H1 (cell line): Measurements from ENCODE around the gene ULK3. TPM values are rescaled to one million over a fixed set of nuclear protein-coding genes. Genes with fewer than 3 reads are reported as not detected.

ENCODE experiments used
- CBX5 ChIP-seq: fragments of 300-800, 300-1000 bp; sonication (generic); IDR thresholded peaks from 2 replicates; pipeline ENCODE4 v1.7.1; 2016; ENCODE audit warnings: antibody characterized with exemption, low read length, low read depth
- CHD2 ChIP-seq: IDR thresholded peaks from 2 replicates; pipeline ENCODE4 v1.6.1; 2012; ENCODE audit warnings: low read length, improper control_type of control experiment
- JUND ChIP-seq: IDR thresholded peaks from 2 replicates; pipeline ENCODE4 v1.6.1; 2011; ENCODE audit warnings: mild to moderate bottlenecking, improper control_type of control experiment, low read length
- POLR2A ChIP-seq, 2 experiments: IDR thresholded peaks; 1 replicate in 1 of 2; 2 replicates in 1 of 2; pipeline ENCODE4 v1.6.1; 2011; ENCODE audit warnings: low read depth in 2 of 2, low read length in 2 of 2, mild to moderate bottlenecking in 2 of 2; ENCODE audit errors: control extremely low read depth in 1 of 2
- TBP ChIP-seq: IDR thresholded peaks from 2 replicates; pipeline ENCODE4 v1.6.1; 2011; ENCODE audit warnings: low read depth, low read length, improper control_type of control experiment
- ZNF274 ChIP-seq: IDR thresholded peaks from 2 replicates; pipeline ENCODE4 v1.7.0; 2012; ENCODE audit warnings: low read length, borderline replicate concordance; ENCODE audit errors: extremely low read depth
- polyA plus RNA-seq, 7 experiments: library from polyadenylated mRNA; depleted of rRNA in 3 of 7; stranded (reverse) in 5 of 7; unstranded in 2 of 7; fragments of >200 nt in 5 of 7; fragments of 200-250 nt in 2 of 7; gene quantifications; 1 replicate in 5 of 7; 2 replicates in 1 of 7; 4 replicates in 1 of 7; pipeline versions ENCODE4 v1.2.1 to v1.2.3, GENCODE V29; 2011 to 2013; ENCODE audit warnings: missing spikeins in 2 of 7, mixed read lengths in 2 of 7
- total RNA-seq: library from RNA; stranded (reverse); fragmentation: NEBNext Ultra II Directional; extraction: Animal tissue kit (Norgen Biotek cat#: 25700); gene quantifications from 2 replicates; pipeline ENCODE4 v1.2.1, GENCODE V29; 2021

Gene ULK3
- total and polyA plus RNA-seq, 2 of the 8 experiments (the other 6 are each of a cell fraction or from before 2014, with no cell fraction given): 27.1 to 34.4 TPM

DNA sequence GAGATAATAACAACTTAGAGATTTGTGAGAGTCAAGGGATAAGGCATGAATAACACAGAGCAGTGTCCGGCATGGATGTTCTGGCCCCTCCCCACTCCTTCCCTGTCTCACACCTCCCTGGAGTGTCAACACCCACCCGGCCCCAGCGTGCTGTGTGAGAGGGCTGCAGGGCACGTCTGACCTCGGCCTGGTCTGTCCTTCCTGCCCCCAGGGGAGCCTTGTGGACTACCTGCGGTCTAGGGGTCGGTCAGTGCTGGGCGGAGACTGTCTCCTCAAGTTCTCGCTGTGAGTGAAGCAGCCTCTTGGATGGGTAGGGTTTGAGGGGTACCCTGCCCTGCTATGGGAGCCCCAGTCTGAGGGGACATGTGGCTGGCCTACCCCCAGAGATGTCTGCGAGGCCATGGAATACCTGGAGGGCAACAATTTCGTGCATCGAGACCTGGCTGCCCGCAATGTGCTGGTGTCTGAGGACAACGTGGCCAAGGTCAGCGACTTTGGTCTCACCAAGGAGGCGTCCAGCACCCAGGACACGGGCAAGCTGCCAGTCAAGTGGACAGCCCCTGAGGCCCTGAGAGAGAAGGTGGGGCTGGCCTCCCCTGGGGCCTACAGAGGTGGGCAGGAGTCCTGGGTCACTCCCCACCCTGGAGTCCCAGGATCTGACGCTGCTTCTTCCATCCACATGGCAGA lies 41.5 kb downstream of the ULK3 start (continued):
- TF ChIP-seq ZNF274 (no peak), CHD2 (no peak), TBP (no peak), POLR2A (IDR thresholded peaks at IDR 0.05; ENCODE audit: control extremely low read depth in 1 of 2, low read depth in 2 of 2, low read length in 2 of 2) (no peak), CBX5 (no peak), JUND (no peak)
